Muscle of leg (tissue), 16 donors: ENCODE data around the gene LCE2B. TPM values are rescaled to one million over a fixed set of nuclear protein-coding genes. Genes with fewer than 3 reads are reported as not detected.
A peak's percentile ranks its signal among the peaks of the same experiment; 100 is the strongest.
"Not testable (repeated sequence)": the region's sequence is repeated elsewhere in the genome, so short reads cannot be mapped to it uniquely, and the experiment has no call there.

ENCODE experiments used
- DNase-seq: peaks from one replicate; pipeline ENCODE4 v3.0.0; 2013
- H3K27ac ChIP-seq: one replicate; pipeline ENCODE4 v1.5.1; 2013; ENCODE audit warnings: mild to moderate bottlenecking, low read length, control low read depth
- H3K27me3 ChIP-seq: one replicate; pipeline ENCODE4 v1.6.1; 2013; ENCODE audit warnings: low read length; ENCODE audit not compliant: control insufficient read depth, insufficient read depth
- H3K36me3 ChIP-seq: one replicate; pipeline ENCODE4 v1.6.1; 2013; ENCODE audit warnings: low read length; ENCODE audit not compliant: control insufficient read depth, insufficient read depth
- H3K4me1 ChIP-seq: one replicate; pipeline ENCODE4 v1.6.1; 2013; ENCODE audit warnings: low read length; ENCODE audit not compliant: control insufficient read depth, insufficient read depth
- H3K4me3 ChIP-seq: one replicate; pipeline ENCODE4 v1.5.1; 2013; ENCODE audit warnings: low read length, control low read depth
- H3K9me3 ChIP-seq: replicated peaks from 2 replicates; pipeline ENCODE4 v1.6.1; 2013; ENCODE audit warnings: low read depth, low read length; ENCODE audit not compliant: control insufficient read depth
- WGBS: methylation state at CpG from one replicate; pipeline ENCODE4 v1.1.5; 2013; ENCODE audit warnings: missing lambda C conversion rate; ENCODE audit not compliant: insufficient coverage; 5-methylcytosine and 5-hydroxymethylcytosine counted together
- long read RNA-seq, 11 donors: transcript quantifications; one replicate each; lab custom pipeline, GENCODE V29; 2026
- polyA plus RNA-seq, 8 donors: library from polyadenylated mRNA; unstranded; fragments of 120-200 nt; gene quantifications; one replicate each; pipeline versions ENCODE4 v1.2.1 to v1.2.3, GENCODE V29; 2013; ENCODE audit warnings: inconsistent platforms in 1 of 8, low replicate concordance in 1 of 8; ENCODE audit not compliant: insufficient read length in 8 of 8, insufficient read depth in 1 of 8
- total RNA-seq: library from RNA; stranded (reverse); fragments of 120-200 nt; gene quantifications from one replicate; pipeline ENCODE4 v1.2.4, GENCODE V29; 2013

Gene LCE2B
- not detected for total RNA-seq
- polyA plus RNA-seq = not detected
- long read RNA-seq, donor 1 = 0 reads
- long read RNA-seq, donor 2 = 0 reads
- long read RNA-seq, donor 3 = 0 reads
- long read RNA-seq, donor 4 = 0 reads
- long read RNA-seq, donor 5 = 0 reads
- long read RNA-seq, donor 6 = 0 reads
- long read RNA-seq, donor 7 = 0 reads
- long read RNA-seq, donor 8 = 0 reads
- long read RNA-seq, donor 9 = 0 reads
- long read RNA-seq, donor 10 = 0 reads
- long read RNA-seq, donor 11 = 0 reads

DNA sequence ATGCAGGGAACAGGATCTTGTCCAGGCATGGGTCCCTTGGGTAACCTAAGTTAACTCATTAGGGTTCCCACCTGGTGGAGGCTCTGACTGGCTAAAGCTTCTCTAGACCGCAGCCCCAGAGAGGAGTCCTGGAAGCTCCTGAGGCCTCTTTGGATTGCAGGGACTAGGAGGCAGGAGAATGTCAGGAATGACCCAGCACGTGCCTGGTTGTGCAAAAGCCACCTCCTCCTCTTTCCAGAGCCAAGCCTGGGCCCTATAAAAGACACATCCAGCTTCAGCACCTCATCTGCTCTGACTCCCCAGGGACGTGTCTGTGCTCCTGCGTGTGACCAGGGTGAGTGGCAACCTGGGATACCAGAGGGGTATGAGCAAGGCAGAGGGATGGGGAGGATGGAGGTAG lies at the start of gene LCE2B:
LCE2B (plus strand) TSS at position 301 of the 400 bp plus-strand sequence. CDS start 721 bp downstream, outside the sequence.
- not testable (repeated sequence) for H3K9me3 ChIP-seq, DNase-seq, H3K36me3 ChIP-seq, H3K4me1 ChIP-seq, H3K27me3 ChIP-seq, H3K27ac ChIP-seq, H3K4me3 ChIP-seq
- 63% methylated on average over 1 of the region's 4 CpGs for WGBS

GRCh38 chr1:152640351-152640750 lies 45.6 kb upstream of the LCE2B start:
- DNase-seq = no peak
- Histone ChIP-seq H3K36me3 (no peaks in the 10 kb centered on the region), H3K4me1 (no peaks in the 10 kb centered on the region), H3K27me3 (no peaks in the 10 kb centered on the region), H3K4me3 (no peak overlapping the region), H3K9me3 (peaks cover 5% of the 10 kb centered on the region), H3K27ac (no peak overlapping the region)
- WGBS = no CpG with 5 or more reads among the region's 1 CpG

- Histone ChIP-seq H3K9me3 (peaks cover 5% of the 10 kb centered on the region), H3K36me3 (no peaks in the 10 kb centered on the region), H3K4me3 (no peak overlapping the region), H3K27me3 (no peaks in the 10 kb centered on the region), H3K4me1 (no peaks in the 10 kb centered on the region), H3K27ac (no peak overlapping the region)
- WGBS = 70% methylated on average over 2 of the region's 3 CpGs
- no peak for DNase-seq
These were observed 42.0 kb upstream of the LCE2B start for GRCh38 chr1:152643945-152644344.

DNA sequence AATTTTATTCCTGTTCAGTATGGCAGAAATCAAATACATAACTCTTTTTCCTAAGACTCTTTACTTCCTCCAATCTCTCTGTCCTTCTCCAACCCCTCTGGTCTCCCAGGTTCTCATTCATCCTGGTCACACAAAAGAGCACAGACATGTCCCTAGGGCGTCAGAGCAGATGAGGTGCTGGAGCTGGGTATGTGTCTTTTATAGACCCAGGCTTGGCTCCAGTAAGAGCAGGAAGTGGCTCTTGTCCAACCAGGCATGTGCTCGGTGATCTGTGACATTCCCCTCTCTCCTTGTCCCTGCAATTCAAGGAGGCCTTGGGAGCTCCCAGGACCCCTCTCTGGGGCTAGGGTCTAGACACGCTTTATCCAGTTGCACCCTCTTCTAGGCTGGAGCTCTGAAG lies 40.8 kb upstream of the LCE2B start:
- Histone ChIP-seq H3K27me3 (no peaks in the 10 kb centered on the region), H3K27ac (no peak overlapping the region), H3K36me3 (no peaks in the 10 kb centered on the region), H3K4me3 (no peak overlapping the region), H3K9me3 (peaks cover 4% of the 10 kb centered on the region), H3K4me1 (no peaks in the 10 kb centered on the region)
- DNase-seq = no peak
- 17% methylated on average over 1 of the region's 3 CpGs for WGBS

DNA sequence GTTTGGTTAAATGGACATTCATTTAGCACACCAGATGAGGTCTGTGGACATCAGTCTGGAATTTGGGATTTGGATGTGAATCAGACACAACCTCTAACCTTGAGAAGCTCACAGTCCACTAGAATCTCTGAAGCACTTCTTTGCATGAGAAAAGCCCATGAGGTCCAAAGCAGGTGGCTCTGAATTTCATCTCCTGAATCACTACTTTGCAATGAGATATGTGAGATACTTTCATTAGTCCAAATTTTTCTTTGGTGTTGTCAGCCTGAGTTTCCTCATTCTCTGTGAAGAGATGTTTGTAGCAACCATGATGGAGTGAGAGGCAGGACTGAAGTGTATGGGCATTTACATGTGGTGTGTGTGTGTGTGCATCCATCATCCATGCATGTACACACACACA lies 39.3 kb upstream of the LCE2B start:
- Histone ChIP-seq H3K9me3 (no peaks in the 10 kb centered on the region), H3K27me3 (no peaks in the 10 kb centered on the region), H3K4me1 (no peaks in the 10 kb centered on the region), H3K27ac (no peak overlapping the region), H3K4me3 (no peak overlapping the region), H3K36me3 (no peaks in the 10 kb centered on the region)
- DNase-seq = no peak

- no peaks in the 10 kb centered on the region for H3K27me3 ChIP-seq
- no peaks in the 10 kb centered on the region for H3K9me3 ChIP-seq
- H3K4me3 ChIP-seq = no peak overlapping the region
- WGBS = 47% methylated on average over 2 of the region's 10 CpGs
- no peak overlapping the region for H3K27ac ChIP-seq
- H3K36me3 ChIP-seq = no peaks in the 10 kb centered on the region
- H3K4me1 ChIP-seq = no peaks in the 10 kb centered on the region
- DNase-seq = peak; percentile 46
These were observed 31.8 kb upstream of the LCE2B start for GRCh38 chr1:152654110-152654509.

DNA sequence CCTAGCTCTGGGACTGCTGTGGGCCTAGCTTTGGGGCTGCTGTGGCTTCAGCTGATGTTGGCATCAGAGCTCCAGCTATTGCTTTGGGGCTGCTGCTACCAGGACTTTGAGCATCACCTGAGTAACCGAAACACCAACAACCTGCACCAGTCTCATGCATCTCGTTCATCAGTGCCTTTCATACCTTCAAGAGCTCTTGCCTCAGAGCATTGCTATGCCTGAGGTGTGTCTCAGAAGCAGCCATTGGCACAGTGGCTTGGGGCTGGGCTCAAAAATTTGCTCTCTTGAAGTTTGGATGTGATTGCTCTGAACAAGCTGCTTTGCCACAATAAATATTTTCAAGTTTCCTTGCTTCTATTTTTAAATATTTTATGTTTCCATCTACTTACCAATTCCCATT lies 29.5 kb upstream of the LCE2B start:
- H3K4me1 ChIP-seq = no peaks in the 10 kb centered on the region
- 100% methylated on average over 1 of the region's 2 CpGs for WGBS
- no peak overlapping the region for H3K27ac ChIP-seq
- no peak for DNase-seq
- H3K4me3 ChIP-seq = no peak overlapping the region
- no peaks in the 10 kb centered on the region for H3K27me3 ChIP-seq
- no peaks in the 10 kb centered on the region for H3K9me3 ChIP-seq
- H3K36me3 ChIP-seq = no peaks in the 10 kb centered on the region

- Histone ChIP-seq H3K27ac (no peak overlapping the region), H3K9me3 (no peaks in the 10 kb centered on the region), H3K4me3 (no peak overlapping the region), H3K4me1 (no peaks in the 10 kb centered on the region), H3K27me3 (no peaks in the 10 kb centered on the region), H3K36me3 (no peaks in the 10 kb centered on the region)
- no peak for DNase-seq
- no CpG with 5 or more reads among the region's 4 CpGs for WGBS
These were observed 28.2 kb upstream of the LCE2B start for GRCh38 chr1:152657677-152658076.

- Histone ChIP-seq H3K4me1 (no peaks in the 10 kb centered on the region), H3K9me3 (no peaks in the 10 kb centered on the region), H3K27ac (no peak overlapping the region), H3K4me3 (no peak overlapping the region), H3K27me3 (no peaks in the 10 kb centered on the region), H3K36me3 (no peaks in the 10 kb centered on the region)
- 86% methylated on average over 1 of the region's 3 CpGs for WGBS
- DNase-seq = no peak
These were observed 27.3 kb upstream of the LCE2B start for GRCh38 chr1:152658649-152659048.

DNA sequence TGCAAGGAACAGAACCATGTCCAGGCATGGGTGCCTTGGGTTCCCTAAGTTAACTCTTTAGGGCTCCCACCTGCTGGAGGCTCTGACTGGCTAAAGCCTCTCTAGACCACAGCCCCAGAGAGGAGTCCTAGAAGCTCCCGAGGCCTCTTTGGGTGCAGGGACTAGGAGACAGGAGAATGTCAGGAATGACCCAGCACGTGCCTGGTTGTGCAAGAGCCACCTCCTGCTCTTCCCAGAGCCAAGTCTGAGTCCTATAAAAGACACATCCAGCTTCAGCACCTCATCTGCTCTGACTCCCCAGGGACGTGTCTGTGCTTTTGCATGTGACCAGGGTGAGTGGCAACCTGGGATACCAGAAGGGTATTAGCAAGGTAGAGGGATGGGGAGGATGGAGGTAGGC lies 22.8 kb upstream of the LCE2B start, which contains the start of gene LCE2D:
LCE2D (plus strand) TSS at position 283 of the 400 bp plus-strand sequence. CDS start 726 bp downstream, outside the sequence.
- no peak within 1 kb of the TSS for H3K27ac ChIP-seq
- H3K9me3 ChIP-seq = no peaks in the 10 kb centered on the region
- WGBS = no CpG with 5 or more reads among the region's 3 CpGs
- H3K4me3 ChIP-seq = no peak within 1 kb of the TSS
- no peaks in the 10 kb centered on the region for H3K4me1 ChIP-seq
- no peak for DNase-seq
- no peaks in the 10 kb centered on the region for H3K36me3 ChIP-seq
- no peaks in the 10 kb centered on the region for H3K27me3 ChIP-seq

- H3K4me3 ChIP-seq, H3K9me3 ChIP-seq, H3K27me3 ChIP-seq, DNase-seq, H3K27ac ChIP-seq, H3K36me3 ChIP-seq, H3K4me1 ChIP-seq: not testable (repeated sequence)
- no CpG with 5 or more reads among the region's 1 CpG for WGBS
These were observed 19.8 kb upstream of the LCE2B start for GRCh38 chr1:152666171-152666570.
